GM12873 (cell line): ENCODE data around the gene FOSL2.

Experiments
- TF ChIP-seq, protein P1 (sequence below): IDR thresholded peaks from 2 replicates; pipeline ENCODE4 v1.5.1; 2012; ENCODE audit warnings: low read depth, mild to moderate bottlenecking, moderate library complexity, low read length, control low read depth; ENCODE audit not compliant: insufficient read depth; ENCODE audit errors: missing control alignments

Gene FOSL2

GRCh38 chr2:28446531-28446930 is 53.9 kb downstream of the FOSL2 start:
- TF ChIP-seq, protein P1, sequence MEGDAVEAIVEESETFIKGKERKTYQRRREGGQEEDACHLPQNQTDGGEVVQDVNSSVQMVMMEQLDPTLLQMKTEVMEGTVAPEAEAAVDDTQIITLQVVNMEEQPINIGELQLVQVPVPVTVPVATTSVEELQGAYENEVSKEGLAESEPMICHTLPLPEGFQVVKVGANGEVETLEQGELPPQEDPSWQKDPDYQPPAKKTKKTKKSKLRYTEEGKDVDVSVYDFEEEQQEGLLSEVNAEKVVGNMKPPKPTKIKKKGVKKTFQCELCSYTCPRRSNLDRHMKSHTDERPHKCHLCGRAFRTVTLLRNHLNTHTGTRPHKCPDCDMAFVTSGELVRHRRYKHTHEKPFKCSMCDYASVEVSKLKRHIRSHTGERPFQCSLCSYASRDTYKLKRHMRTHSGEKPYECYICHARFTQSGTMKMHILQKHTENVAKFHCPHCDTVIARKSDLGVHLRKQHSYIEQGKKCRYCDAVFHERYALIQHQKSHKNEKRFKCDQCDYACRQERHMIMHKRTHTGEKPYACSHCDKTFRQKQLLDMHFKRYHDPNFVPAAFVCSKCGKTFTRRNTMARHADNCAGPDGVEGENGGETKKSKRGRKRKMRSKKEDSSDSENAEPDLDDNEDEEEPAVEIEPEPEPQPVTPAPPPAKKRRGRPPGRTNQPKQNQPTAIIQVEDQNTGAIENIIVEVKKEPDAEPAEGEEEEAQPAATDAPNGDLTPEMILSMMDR, result no peak

DNA sequence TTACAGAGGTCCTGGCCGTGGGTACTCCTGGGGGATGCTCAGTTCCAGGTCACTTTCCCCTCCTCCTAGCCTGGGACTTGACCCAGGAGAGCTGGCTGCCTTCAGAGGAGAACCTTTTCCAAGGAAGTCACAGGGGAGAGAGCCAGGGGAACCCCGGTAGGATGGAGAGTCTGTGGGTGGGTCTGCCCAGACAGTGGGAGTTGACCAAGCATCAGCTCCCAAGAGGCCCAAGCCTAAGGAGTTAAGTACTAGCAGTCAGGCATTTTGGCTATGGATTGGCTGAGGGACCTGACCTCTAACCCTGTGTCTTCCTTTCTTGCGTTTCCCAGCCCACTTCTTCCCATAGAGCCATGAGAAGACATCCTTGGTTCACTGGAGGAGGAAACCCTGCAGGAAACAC is 54.4 kb downstream of the FOSL2 start:
- TF ChIP-seq, protein P1, result no peak

GRCh38 chr2:28447943-28448792 is 55.5 kb downstream of the FOSL2 start:
- TF ChIP-seq, protein P1, result no peak

- TF ChIP-seq, protein P1, result no peak
These were observed 56.1 kb downstream of the FOSL2 start for GRCh38 chr2:28448793-28449100.

DNA sequence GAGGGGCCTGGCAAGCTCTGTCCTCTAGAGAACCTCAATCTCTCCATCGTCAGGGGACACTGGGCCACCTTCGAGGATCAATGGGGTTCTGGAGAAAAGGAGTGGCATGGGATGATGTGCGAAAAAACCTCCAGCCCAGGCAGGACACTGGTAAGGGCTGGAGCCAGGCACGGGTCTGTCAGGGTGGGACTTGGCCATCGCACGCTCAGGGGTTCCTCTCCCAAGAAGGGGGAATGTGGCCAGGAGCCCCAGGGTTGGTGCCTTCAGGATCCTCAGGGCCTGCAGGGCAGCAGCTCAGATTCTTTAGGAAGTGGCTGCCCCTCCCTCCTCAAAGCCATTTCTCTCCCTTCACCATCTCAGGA is 56.4 kb downstream of the FOSL2 start:
- TF ChIP-seq, protein P1, result no peak

- TF ChIP-seq, protein P1, result no peak
These were observed 57.1 kb downstream of the FOSL2 start for GRCh38 chr2:28449488-28450395.

DNA sequence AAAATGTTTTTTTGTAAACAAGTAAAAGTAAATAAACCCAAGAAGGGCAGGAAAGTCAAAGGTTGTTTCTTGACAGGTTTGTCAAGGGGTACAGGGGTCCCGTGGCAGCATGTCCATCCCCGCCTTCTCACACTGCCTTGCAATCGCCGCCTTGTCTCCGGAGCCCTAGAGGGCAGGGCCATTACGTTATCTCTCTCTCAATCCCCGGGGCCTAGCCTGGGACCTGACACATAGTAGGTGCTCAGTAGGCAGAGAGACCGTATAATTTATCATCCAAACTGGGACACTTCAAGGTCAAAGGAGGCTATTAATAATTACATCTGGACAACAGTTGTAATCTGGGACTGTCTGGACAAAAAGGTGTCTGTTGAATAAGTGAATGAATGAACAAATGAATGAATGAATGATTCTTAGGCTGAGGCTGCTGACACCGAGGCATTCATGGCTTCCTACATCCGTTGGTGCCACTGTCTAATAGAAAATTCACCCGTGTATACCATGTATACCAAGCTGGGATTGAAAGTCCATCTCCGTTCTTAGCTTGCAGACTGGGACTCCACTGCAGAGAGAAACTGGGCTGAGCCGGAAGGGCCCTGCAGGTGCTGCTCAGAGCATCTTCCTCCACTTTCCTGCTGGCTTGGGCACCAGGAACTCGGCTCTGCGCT is 58.4 kb downstream of the FOSL2 start:
- TF ChIP-seq, protein P1, result no peak
